HG02642 (cell line): ENCODE data around the gene KRT73.

Experiments used
- ATAC-seq: cut with Tn5 transposase; IDR thresholded peaks from one replicate; pipeline ENCODE4 v1.9.1; 2021; ENCODE audit warnings: mild to moderate bottlenecking; ENCODE audit not compliant: unreplicated experiment, poor library complexity

Gene KRT73

GRCh38 chr12:52627395-52628110, 9.2 kb upstream of the KRT73 start:
- no peak for ATAC-seq

GRCh38 chr12:52622349-52622748, 4.0 kb upstream of the KRT73 start:
- no peak for ATAC-seq

DNA sequence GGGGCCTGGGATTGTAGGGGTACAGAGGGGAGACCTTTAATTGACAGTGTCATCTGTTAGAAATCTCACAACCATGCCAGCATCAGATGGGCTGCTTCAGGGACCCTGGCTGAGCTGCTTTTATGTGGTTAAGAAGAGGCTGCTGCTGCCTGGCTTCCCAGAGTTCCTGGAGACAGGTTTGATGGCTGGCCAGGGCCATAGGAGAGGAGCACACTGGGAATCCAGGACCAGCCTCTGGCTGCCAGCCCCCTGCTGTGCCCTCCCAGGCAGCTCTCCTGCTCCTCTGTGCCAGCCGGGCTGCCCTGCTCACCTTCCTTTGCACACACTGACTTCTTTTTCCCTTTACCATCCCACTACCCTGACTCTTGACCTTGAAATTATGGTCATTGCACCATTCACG, 507 bp upstream of the KRT73 start:
- no peak for ATAC-seq

- no peak for ATAC-seq
Observed at GRCh38 chr12:52617403-52617785, 965 bp downstream of the KRT73 start.

GRCh38 chr12:52616680-52617402, 1.5 kb downstream of the KRT73 start:
- no peak for ATAC-seq

DNA sequence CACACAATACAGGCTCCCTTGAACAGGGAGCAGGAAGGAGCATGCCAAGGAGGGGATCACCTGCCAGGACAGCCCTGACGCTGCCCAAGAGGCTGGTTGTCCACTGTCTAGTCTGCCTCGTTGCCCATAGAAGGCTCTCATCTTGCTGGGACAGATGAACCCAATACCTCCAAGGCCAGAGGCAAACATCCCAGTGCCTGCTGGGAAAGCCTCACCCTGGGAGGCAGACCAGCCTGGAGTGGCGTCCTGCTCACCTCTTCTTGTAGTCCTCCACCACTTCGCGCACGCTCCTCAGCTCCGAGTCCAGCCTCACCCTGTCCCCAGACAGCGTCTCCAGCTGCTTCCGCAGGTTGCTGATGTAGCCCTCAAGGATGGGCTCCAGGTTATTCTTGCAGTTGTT, 2.4 kb downstream of the KRT73 start:
- ATAC-seq = no peak

DNA sequence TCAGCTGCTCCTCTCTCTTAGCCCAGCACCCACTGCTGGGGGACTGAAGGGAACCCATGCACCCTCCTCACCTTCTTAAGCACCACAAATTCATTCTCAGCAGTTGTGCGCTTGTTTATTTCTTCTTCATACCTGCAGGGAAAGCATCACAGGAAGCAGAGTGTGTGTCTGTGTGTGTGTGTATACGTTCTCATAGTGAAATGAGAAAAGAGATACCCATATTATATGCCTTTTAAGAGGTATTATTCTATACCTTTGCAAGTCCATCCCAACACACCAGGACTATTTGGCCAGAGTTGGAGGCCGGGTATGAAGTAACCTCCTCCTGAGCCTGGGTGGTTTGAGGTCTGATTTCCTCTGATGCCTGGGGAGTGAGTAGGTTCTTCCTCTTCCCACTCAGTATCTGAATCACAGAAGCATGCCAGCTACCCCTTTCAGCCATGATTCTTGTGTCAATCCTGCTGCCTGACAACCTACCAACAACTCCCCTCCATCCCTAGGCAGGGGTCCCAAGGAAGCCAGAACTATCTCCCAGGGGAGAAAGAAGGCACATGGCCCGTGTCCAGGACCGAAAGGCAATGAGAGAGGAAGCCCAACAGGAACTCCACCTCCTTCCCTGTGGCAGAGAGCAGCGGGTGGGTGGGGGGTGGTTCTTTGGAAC, 3.0 kb downstream of the KRT73 start:
- ATAC-seq = no peak

DNA sequence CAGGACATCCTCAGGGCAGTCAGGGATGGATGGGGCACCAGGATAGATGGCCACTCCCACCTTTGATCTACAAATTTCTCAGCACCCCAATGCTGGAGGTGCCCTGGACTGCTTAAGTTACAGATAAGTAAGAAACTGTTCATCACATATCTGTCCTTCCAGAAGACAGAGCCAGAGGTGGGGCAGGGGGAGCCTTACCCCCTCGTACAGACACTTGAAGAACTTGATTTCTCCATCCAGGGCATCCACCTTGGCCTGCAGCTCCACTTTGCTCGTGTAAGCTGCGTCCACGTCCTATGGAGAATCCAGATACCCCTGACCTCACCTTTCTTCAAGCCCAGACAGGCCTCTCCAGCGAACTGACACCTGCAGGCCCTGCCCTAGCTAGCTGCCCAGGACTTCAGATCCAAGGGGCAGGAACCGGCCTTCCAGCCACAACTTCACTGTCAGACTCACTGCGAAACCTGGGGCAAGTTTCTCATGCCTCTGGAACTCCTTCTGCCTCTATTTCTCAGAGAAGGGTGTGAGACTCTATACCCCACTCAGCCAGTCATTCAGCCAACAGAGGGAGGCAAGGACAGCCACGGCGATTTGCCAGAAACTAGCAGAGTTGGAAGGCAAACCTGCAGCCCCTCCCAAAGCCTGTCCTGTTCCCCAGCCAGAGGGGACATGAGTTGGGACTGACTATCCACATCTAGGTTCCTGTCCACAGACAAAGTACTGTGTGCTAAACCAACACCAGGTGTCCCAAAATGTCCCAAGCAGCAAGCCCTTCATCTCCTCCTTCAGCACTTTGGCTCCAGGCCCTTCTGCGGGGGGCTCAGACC, 3.8 kb downstream of the KRT73 start:
- ATAC-seq = no peak

- ATAC-seq = no peak
Observed at GRCh38 chr12:52613384-52614030, 4.9 kb downstream of the KRT73 start.

- no peak for ATAC-seq
Observed at GRCh38 chr12:52612431-52613383, 5.7 kb downstream of the KRT73 start.

GRCh38 chr12:52611080-52611468, 7.3 kb downstream of the KRT73 start:
- no peak for ATAC-seq

DNA sequence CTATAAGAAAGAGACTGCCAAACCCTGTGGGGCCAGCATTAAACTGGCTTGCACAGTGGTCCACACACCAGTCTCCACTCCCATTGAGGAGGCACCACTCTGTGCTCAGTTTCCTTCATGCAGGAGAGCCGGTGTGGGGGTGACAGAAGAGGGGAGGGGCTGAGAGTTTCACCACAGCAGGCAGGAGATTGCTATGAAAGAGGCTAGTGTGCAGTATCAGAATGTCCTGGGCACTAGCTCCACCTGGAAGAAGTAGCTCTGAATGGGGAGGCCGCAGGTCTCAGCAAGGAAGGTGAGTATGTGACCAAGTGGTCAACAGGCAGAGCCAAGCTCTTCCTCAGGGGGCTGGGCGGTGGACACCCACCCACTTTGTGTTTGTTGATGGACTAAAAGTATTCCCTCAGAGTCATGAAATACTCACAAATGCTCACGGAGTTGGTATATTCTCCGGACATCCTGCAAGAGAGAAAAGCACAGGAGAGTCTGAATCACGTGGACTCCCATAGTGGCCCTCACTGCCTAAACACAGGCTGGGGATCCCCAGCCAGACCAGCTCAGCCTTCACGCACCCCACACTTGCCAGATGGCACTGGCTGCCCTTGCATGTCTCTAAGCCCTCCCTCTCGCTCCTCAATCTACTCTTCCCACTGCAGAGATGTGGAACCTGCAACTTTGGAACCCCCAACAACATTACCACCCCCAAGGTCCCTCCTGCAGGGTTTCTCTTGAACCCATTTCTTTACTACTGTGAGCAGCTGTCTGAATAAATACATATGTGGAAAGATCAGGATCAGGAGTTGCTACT, 9.3 kb downstream of the KRT73 start:
- no peak for ATAC-seq

DNA sequence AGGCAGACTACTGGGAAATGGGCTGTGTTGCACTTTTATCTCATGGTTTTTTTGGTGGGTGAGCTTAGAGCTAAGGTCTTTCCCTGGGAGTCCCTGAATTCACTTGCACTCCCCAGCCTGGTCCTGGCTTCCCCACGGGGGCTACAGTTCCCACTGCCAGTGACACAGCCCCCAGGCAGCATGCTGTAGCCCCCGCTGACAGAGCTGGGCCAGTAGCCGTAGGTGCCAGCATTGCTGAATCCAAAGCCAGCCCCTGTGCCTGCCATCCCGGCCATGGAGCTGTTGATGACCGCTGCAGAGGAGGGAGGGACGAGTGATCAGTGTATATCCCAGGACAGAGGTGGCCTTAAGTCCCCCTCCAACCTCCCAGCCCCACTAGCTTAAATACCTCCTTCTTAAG, 10.2 kb downstream of the KRT73 start:
- no peak for ATAC-seq

- ATAC-seq = no peak
Observed at GRCh38 chr12:52607314-52607713, 11.0 kb downstream of the KRT73 start.

DNA sequence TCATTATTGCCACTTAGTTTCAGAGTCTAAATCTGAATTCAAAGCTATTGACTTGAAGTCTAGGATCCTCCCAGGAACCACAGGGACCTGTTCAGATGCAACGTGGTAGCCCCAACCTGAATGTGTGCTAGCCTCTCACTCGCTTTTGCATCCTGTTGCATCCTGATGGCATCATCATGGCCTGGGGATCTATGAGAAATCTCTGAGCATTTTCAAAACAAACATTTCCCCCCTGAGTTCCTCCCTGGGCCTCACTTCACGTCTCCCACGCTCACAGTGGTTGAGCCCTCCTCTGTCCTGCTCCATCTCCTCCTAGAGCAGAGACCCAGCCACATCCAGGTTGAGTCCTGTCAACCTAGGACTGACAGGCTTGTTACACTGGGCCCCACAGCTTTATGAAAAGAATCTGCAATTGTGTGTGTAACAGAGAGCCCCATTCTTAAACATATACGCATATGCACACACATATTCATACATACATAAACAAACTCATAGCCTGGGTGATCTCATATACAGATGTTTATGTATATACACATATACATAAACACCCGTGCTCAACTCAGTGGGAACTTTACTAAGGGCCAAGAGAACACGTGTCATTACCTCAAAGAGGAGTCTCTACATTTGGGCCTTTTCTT, 11.7 kb downstream of the KRT73 start:
- no peak for ATAC-seq

DNA sequence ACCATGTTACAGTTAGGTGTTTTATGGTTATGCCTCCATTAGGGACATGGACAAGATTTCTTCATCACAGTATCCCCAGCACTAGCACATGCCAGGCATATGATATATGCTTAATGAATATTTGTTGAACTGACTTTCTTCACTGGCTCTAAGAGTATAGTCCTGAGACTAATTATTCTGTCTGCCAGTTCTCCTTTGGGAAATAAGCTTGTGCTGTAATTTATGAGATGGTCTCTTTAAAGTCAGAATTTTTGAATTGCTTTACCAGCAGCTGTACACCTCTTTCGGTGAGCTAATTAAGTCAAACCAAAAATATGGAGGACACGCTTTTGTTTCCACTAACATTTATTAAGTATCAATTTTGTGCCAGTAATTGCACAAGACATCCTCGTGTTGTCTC, 12.3 kb downstream of the KRT73 start:
- no peak for ATAC-seq

DNA sequence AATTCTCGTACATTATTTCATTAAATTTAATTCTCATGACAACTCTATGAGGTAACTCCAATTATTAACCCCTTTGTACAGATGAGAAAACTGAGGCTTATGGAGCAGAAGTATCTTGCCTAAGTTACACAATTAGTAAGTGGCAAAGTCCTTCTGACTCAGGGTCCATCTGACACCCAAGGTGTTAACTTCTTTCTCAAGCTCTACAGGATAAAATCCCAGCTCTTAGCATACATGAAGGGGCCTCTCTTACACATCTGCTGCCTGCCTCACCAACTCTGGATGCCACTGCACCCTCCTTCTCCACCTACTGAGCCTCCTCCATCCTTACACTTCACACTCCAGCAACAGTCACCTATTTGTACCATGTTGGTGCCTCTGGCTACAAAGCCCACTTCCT, 12.8 kb downstream of the KRT73 start:
- ATAC-seq = no peak

GRCh38 chr12:52604859-52605258, 13.5 kb downstream of the KRT73 start:
- ATAC-seq = no peak
